Heart left ventricle (tissue), 13 donors: ENCODE data around the gene CABYR.

Experiments used
- CTCF ChIP-seq, 12 donors: fragments of 200-600 bp; sonication (generic) in 4 of 12; IDR thresholded peaks; one replicate each; pipeline versions ENCODE4 v1.5.0 to v1.8.0; 2018 to 2022; ENCODE audit warnings: antibody characterized with exemption in 12 of 12, mild to moderate bottlenecking in 5 of 12
- POLR2A ChIP-seq, 2 donors: fragments of 450-650 bp; IDR thresholded peaks; one replicate each; pipeline ENCODE4 v1.6.1; 2017; ENCODE audit warnings: antibody characterized with exemption in 2 of 2, mild to moderate bottlenecking in 2 of 2, moderate library complexity in 2 of 2
- donor health status: ischemic (EF 13 %, LVEDD 7.1; RV severe dilation, severe dysfunction).
- donor health status: DM: no; HTN: yes; CAD: no.
- donor health status: DM: no; HTN: no; CAD: no.
- donor health status: ischemic (EF 25% LVEDD 6.9; RV normal size, moderate dysfunction).
- donor health status: ischemic (EF 25% LVEDD 5.7; RV mildly dilated, moderate dysfunction).
- donor health status: ischemic (EF 35%, LVEDD 5.7; RV mildly dilated, moderate dysfunction).
- donor health status: nonischemic (EF 11% LVEDD 7.7; RV severe dilation, severe dysfunction).
- donor health status: DM: yes; HTN: yes; CAD: no.
- donor health status: PGD.
- donor health status: ischemic (EF 29% LVEDD 5.4; RV normal size, mild dysfunction).
- donor health status: nonischemic (EF 23%, LVEDD 6.1; RV moderate dilation, normal function).

GRCh38 chr18:24199372-24199962, 60.6 kb downstream of the CABYR start:
- TF ChIP-seq CTCF (IDR thresholded peaks at IDR 0.05) (no peak), POLR2A (IDR thresholded peaks at IDR 0.05) (no peak)
